ENCODE results near the gene CUX1.
"Not testable (repeated sequence)": the region's sequence is repeated elsewhere in the genome, so short reads cannot be mapped to it uniquely, and the experiment has no call there.

Gene CUX1

GRCh38 chr7:101829821-101830220 lies 12.4 kb downstream of the CUX1 start:
- no peak overlapping the region for H3K4me3 ChIP-seq (ENCODE audit: low read depth, low read length)
- TF ChIP-seq CTCF (IDR thresholded peaks at IDR 0.05; ENCODE audit: insufficient read depth, low read length, missing control alignments), result no peak
- ChIA-PET POLR2A (no interaction called here), CTCF (interaction anchor here (1.0 kb wide), 1 partner anchor 11 kb away, joined by 4 read pairs; no protein-coding TSS in a partner anchor)
- DNase-seq (ENCODE audit: low read depth, low spot score), result no peak

GRCh38 chr7:101831396-101831795 lies 14.0 kb downstream of the CUX1 start:
- POLR2A ChIA-PET; CTCF ChIA-PET; H3K4me3 ChIP-seq (ENCODE audit: low read depth, low read length); DNase-seq (ENCODE audit: low read depth, low spot score): not testable (repeated sequence)

GRCh38 chr7:101832205-101832631 lies 14.8 kb downstream of the CUX1 start:
- ChIA-PET POLR2A (no interaction called here), CTCF (interaction anchor here (1.5 kb wide), 1 partner anchor 12 kb away, joined by 4 read pairs; no protein-coding TSS in a partner anchor)
- TF ChIP-seq CTCF (IDR thresholded peaks at IDR 0.05; ENCODE audit: insufficient read depth, low read length, missing control alignments), result no peak

GRCh38 chr7:101832685-101833375 lies 15.4 kb downstream of the CUX1 start:
- no peak for DNase-seq (ENCODE audit: low read depth, low spot score)
- ChIA-PET CTCF (interaction anchor here (1.5 kb wide), 1 partner anchor 13 kb away, joined by 4 read pairs; no protein-coding TSS in a partner anchor), POLR2A (no interaction called here)
- no peak overlapping the region for H3K4me3 ChIP-seq (ENCODE audit: low read depth, low read length)
- TF ChIP-seq CTCF (IDR thresholded peaks at IDR 0.05; ENCODE audit: insufficient read depth, low read length, missing control alignments), result no peak

More at GRCh38 chr7:101832205-101832631, 14.8 kb downstream of the CUX1 start:
- no peak for DNase-seq (ENCODE audit: low read depth, low spot score)
- H3K4me3 ChIP-seq (ENCODE audit: low read depth, low read length), result no peak overlapping the region

- no peak for DNase-seq (ENCODE audit: low read depth, low spot score)
- POLR2A ChIA-PET, result no interaction called here
Measured at GRCh38 chr7:101833799-101834198, 16.4 kb downstream of the CUX1 start.

GRCh38 chr7:101835136-101835535 lies 17.7 kb downstream of the CUX1 start:
- no peak for TF ChIP-seq CTCF (IDR thresholded peaks at IDR 0.05; ENCODE audit: insufficient read depth, low read length, missing control alignments)
- H3K4me3 ChIP-seq (ENCODE audit: low read depth, low read length), result no peak overlapping the region
- DNase-seq (ENCODE audit: low read depth, low spot score), result no peak
- CTCF ChIA-PET, result no interaction called here
- POLR2A ChIA-PET, result no interaction called here

More at GRCh38 chr7:101833799-101834198, 16.4 kb downstream of the CUX1 start:
- no peak for TF ChIP-seq CTCF (IDR thresholded peaks at IDR 0.05; ENCODE audit: insufficient read depth, low read length, missing control alignments)
- H3K4me3 ChIP-seq (ENCODE audit: low read depth, low read length), result no peak overlapping the region
- CTCF ChIA-PET, result interaction anchor here (0.7 kb wide), 1 partner anchor 14 kb away, joined by 3 read pairs; no protein-coding TSS in a partner anchor

- CTCF ChIA-PET, result interaction anchor here (1.4 kb wide), 1 partner anchor 12 kb away, joined by 3 read pairs; no protein-coding TSS in a partner anchor
- H3K4me3 ChIP-seq (ENCODE audit: low read depth, low read length); DNase-seq (ENCODE audit: low read depth, low spot score); POLR2A ChIA-PET: not testable (repeated sequence)
Measured at GRCh38 chr7:101837433-101837832, 20.0 kb downstream of the CUX1 start.
